ENCODE measurements around the gene UQCC2.

- TF ChIP-seq, protein P1, sequence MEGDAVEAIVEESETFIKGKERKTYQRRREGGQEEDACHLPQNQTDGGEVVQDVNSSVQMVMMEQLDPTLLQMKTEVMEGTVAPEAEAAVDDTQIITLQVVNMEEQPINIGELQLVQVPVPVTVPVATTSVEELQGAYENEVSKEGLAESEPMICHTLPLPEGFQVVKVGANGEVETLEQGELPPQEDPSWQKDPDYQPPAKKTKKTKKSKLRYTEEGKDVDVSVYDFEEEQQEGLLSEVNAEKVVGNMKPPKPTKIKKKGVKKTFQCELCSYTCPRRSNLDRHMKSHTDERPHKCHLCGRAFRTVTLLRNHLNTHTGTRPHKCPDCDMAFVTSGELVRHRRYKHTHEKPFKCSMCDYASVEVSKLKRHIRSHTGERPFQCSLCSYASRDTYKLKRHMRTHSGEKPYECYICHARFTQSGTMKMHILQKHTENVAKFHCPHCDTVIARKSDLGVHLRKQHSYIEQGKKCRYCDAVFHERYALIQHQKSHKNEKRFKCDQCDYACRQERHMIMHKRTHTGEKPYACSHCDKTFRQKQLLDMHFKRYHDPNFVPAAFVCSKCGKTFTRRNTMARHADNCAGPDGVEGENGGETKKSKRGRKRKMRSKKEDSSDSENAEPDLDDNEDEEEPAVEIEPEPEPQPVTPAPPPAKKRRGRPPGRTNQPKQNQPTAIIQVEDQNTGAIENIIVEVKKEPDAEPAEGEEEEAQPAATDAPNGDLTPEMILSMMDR (IDR thresholded peaks at IDR 0.05; ENCODE audit: low read depth, low read length, poor library complexity, severe bottlenecking): no peak
- TF ChIP-seq EZH2phosphoT487 (IDR thresholded peaks at IDR 0.05; ENCODE audit: borderline replicate concordance, low read length): no peak
Observed at GRCh38 chr6:33744895-33745546, 33.5 kb upstream of the UQCC2 start.
